ENCODE results near the gene KNDC1.
"Not testable (repeated sequence)": the region's sequence is repeated elsewhere in the genome, so short reads cannot be mapped to it uniquely, and the experiment has no call there.

The KNDC1 gene

DNA sequence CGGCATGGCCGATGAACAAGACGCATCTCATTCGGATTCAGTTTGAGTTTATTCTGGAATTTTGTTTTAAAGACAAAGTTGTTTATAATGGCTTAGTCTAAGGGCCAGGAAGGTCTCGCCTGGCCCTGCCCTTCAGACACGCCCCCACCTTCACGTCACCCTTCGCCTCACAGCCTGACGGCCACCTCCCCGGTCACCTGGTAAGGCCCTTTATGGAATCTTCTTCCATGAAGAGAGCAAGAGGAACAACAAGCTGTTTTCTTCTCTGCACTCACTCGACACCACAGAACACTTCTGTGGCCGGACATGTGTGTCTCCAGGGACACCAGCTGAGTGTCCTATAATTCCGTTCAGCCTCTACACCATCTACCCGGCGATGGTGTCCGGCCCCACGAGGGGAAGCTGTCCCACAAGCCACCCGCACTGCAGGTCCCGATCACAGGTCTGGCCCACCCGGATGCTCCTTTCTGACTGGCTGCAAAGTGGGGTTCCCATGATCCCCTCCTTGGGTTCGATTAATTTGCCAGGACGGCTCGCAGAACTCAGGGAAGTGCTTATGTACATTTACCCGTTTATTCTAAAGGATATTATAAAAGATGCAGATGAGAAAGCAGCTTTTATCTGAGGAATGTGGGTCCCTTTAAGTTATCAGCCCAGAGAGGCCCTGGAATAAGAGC is 17.4 kb upstream of the KNDC1 start:
- TF ChIP-seq, protein P1, sequence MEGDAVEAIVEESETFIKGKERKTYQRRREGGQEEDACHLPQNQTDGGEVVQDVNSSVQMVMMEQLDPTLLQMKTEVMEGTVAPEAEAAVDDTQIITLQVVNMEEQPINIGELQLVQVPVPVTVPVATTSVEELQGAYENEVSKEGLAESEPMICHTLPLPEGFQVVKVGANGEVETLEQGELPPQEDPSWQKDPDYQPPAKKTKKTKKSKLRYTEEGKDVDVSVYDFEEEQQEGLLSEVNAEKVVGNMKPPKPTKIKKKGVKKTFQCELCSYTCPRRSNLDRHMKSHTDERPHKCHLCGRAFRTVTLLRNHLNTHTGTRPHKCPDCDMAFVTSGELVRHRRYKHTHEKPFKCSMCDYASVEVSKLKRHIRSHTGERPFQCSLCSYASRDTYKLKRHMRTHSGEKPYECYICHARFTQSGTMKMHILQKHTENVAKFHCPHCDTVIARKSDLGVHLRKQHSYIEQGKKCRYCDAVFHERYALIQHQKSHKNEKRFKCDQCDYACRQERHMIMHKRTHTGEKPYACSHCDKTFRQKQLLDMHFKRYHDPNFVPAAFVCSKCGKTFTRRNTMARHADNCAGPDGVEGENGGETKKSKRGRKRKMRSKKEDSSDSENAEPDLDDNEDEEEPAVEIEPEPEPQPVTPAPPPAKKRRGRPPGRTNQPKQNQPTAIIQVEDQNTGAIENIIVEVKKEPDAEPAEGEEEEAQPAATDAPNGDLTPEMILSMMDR (IDR thresholded peaks at IDR 0.05; ENCODE audit: low read depth, low read length): no peak
- in situ Hi-C loops (cut with HindIII; ENCODE audit: low sequenced_read_pairs): no loop called here
- DNase-seq (ENCODE audit: low read depth, low spot score): no peak
- no peak overlapping the region for H3K4me3 ChIP-seq (ENCODE audit: low read depth, low read length)

DNA sequence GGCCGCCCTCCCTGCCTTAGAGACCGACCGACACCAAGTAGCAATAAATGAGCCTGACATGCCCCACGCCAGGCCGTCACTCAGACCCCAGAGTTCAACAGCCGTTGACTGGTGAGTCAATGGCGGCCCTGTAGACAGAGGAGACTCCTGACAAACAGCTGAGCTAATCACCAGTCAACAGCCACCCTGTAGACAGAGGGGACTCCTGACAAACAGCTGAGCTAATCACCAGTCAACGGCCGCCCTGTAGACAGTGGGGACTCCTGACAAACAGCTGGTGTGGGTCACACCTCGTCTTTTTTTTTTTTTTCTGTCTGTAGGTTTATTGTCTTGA is 16.9 kb upstream of the KNDC1 start:
- no peak overlapping the region for H3K4me3 ChIP-seq (ENCODE audit: low read depth, low read length)
- TF ChIP-seq, protein P1 (IDR thresholded peaks at IDR 0.05; ENCODE audit: low read depth, low read length): no peak
- in situ Hi-C loops (cut with HindIII; ENCODE audit: low sequenced_read_pairs): no loop called here
- no peak for DNase-seq (ENCODE audit: low read depth, low spot score)

DNA sequence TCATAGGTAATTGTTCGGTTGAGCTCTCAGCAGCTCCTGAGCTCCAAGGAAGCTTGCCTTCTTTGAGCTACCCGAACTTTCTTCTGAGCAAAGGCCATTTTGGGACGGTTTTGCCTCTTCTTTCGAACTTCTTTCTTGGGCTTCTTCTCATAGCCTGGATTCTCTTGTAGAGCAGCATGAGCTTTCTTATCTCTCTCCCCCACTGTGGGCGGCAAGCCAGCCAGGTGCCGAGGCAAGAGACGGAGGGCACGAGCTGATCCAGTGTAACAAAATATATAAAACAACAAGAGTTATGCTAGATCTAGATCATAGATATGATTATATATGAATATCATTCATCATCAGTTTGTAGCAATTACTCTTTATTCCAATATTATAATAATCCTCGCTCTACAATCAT is 16.5 kb upstream of the KNDC1 start:
- DNase-seq (ENCODE audit: low read depth, low spot score): no peak
- in situ Hi-C loops (cut with HindIII; ENCODE audit: low sequenced_read_pairs): no loop called here
- no peak overlapping the region for H3K4me3 ChIP-seq (ENCODE audit: low read depth, low read length)
- TF ChIP-seq, protein P1 (IDR thresholded peaks at IDR 0.05; ENCODE audit: low read depth, low read length): no peak

DNA sequence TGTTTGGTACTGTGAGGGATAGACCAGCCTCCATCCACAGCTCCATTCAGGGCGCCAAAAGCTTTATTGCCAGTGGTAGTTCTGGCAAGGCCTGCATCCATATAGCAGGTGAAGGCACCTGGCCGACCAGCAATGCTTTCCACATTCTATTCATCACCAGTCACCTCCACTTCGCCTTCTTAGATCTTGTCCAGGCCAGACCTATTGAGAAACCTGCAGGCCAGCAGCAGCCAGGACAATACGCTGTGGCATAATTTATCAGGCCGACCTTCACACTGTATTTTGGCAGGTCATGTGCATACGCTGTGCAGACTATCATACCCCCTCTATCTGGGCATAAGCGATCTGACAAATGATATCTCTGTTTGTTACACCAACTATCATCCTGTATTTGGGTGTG is 15.2 kb upstream of the KNDC1 start:
- no peak overlapping the region for H3K4me3 ChIP-seq (ENCODE audit: low read depth, low read length)
- TF ChIP-seq, protein P1 (IDR thresholded peaks at IDR 0.05; ENCODE audit: low read depth, low read length): no peak
- in situ Hi-C loops (cut with HindIII; ENCODE audit: low sequenced_read_pairs): no loop called here
- no peak for DNase-seq (ENCODE audit: low read depth, low spot score)

DNA sequence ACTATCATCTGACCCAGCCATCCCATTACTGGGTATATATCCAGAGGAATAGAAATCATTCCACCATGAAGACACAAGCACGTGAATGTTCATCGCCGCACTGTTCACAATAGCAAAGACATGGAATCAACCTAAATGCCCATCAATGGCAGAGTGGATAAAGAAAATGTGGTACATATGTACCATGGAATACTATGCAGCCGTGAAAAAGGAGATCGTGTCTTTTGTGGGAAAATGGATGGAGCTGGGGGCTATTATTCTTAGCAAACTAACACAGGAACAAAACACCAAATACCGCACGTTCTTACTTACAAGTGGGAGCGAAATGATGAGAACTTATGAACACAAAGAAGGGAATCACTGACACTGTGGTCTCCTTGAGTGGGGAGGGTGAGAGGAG is 9.8 kb upstream of the KNDC1 start:
- no peak overlapping the region for H3K4me3 ChIP-seq (ENCODE audit: low read depth, low read length)
- DNase-seq (ENCODE audit: low read depth, low spot score): no peak
- in situ Hi-C loops (cut with HindIII; ENCODE audit: low sequenced_read_pairs): no loop called here
- TF ChIP-seq, protein P1 (IDR thresholded peaks at IDR 0.05; ENCODE audit: low read depth, low read length): no peak

DNA sequence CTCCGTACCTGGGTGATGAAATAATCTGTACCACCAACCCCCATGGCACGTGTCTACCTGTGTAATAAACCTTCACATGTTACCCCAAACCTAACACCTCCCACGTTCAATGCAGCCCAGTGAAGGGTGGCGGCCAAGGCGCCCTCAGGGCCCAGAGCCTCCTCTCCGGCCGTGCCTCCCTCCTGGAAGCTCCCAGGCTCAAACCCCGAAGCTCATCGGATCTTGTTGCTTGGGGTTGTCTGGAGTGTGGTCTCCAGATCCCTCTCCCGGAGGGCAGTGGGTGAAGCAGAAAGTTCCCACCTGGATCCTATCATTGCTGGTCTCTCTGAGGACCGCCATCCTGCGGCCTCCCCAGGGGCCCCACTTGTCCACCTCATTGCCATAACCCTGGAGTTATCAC is 9.4 kb upstream of the KNDC1 start:
- TF ChIP-seq, protein P1 (IDR thresholded peaks at IDR 0.05; ENCODE audit: low read depth, low read length): no peak
- DNase-seq (ENCODE audit: low read depth, low spot score): no peak
- in situ Hi-C loops (cut with HindIII; ENCODE audit: low sequenced_read_pairs): no loop called here
- no peak overlapping the region for H3K4me3 ChIP-seq (ENCODE audit: low read depth, low read length)

DNA sequence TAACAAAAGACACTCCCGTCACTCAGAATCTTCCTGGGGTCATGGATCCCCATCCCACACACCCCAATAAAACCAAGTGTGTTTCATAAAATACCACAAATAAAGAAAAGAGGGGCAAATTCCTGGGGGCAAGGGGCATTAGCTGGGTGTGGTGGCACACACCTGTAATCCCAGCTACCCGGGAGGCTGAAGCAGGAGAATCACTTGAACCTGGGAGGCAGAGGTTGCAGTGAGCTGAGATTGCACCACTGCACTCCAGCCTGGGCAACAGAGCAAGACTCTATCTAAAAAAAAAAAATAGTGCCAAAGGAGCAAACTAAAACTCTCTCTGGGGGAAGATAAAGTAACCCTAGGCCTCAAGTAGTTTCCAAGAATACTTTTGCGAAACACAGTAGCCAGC is 8.9 kb upstream of the KNDC1 start:
- in situ Hi-C loops (cut with HindIII; ENCODE audit: low sequenced_read_pairs); DNase-seq (ENCODE audit: low read depth, low spot score): not testable (repeated sequence)

More for the DNA sequence above, 8.9 kb upstream of the KNDC1 start:
- not testable (repeated sequence) for H3K4me3 ChIP-seq (ENCODE audit: low read depth, low read length)
